TTC549 (cell line): ENCODE results near the gene PLAAT5.
A peak's percentile ranks its signal among the peaks of the same experiment; 100 is the strongest.
"Not testable (repeated sequence)": the region's sequence is repeated elsewhere in the genome, so short reads cannot be mapped to it uniquely, and the experiment has no call there.

Experiments used
- FAIRE-seq: peaks from 2 replicates; lab custom pipeline; 2012; peaks lifted over from hg19 to GRCh38; lab: Jason Lieb, UNC

The PLAAT5 gene

DNA sequence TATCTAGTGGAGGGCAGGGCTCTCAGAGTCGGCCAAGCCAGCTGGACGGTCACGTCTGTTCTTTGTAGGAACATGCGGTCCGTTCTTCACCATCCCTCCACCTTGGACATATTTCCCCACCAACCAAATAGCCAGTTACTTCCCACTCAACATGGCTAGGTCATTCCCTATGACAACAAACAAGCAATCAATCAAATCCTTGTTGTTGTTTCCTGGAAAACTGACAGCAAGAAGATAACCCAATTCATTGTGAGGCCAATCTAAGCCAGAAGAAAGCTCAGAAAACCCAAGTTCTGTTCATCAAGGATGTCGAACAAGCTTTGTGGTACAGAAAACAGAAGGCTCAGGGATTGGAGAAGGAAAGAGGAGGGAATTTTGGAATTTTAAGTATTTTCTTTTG lies 10.9 kb downstream of the PLAAT5 start:
- no peak for FAIRE-seq

- peak; percentile 83 for FAIRE-seq
Measured at GRCh38 chr11:63478896-63479295, 12.1 kb downstream of the PLAAT5 start.

- FAIRE-seq, result no peak
Measured at GRCh38 chr11:63476618-63477017, 14.3 kb downstream of the PLAAT5 start.

DNA sequence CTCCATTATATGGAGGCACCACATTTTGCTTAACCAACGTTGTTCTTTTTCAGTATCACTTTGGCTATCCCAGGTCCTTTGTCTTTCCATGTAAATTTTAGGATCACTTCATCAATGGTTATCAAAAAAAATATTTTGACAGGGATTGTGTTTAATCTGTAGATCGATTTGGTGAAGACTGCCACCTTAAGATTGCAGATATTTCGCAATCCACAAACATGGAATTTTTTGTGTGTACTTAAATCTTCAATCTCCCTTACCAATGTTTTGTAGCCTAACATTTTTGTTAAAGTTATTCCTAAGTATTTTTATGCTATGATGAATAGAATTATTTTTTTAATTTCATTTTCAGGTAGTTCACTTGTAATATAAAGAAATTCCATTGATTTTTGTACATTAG lies 18.6 kb downstream of the PLAAT5 start:
- no peak for FAIRE-seq

- no peak for FAIRE-seq
Measured at GRCh38 chr11:63470311-63470710, 20.7 kb downstream of the PLAAT5 start.

- FAIRE-seq, result no peak
Measured at GRCh38 chr11:63462137-63462536, 28.8 kb downstream of the PLAAT5 start.

- FAIRE-seq, result no peak
Measured at GRCh38 chr11:63459586-63459985, 31.4 kb downstream of the PLAAT5 start.

DNA sequence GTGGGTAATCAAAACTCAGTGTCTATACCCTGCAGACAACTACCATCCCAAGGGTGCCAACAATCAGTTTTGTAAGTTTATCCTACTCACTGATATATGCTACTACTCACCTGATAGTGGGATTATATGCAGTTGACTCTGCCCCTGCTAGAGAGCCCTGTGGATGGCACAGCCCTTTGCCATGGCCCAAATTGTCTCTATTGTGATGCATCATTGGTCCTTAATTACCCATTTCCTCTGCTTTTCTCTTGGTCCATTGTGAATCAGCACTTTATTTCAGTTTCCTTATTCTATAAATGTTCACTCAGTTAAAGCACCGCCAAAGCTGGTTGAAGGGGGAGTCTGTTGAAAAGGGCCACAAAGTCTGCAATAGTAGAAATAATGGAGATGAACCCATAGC lies 42.3 kb downstream of the PLAAT5 start:
- FAIRE-seq, result no peak

- no peak for FAIRE-seq
Measured at GRCh38 chr11:63445720-63446119, 45.2 kb downstream of the PLAAT5 start.

- no peak for FAIRE-seq
Measured at GRCh38 chr11:63445118-63445517, 45.8 kb downstream of the PLAAT5 start.

GRCh38 chr11:63444160-63444559 lies 46.8 kb downstream of the PLAAT5 start:
- FAIRE-seq, result no peak

DNA sequence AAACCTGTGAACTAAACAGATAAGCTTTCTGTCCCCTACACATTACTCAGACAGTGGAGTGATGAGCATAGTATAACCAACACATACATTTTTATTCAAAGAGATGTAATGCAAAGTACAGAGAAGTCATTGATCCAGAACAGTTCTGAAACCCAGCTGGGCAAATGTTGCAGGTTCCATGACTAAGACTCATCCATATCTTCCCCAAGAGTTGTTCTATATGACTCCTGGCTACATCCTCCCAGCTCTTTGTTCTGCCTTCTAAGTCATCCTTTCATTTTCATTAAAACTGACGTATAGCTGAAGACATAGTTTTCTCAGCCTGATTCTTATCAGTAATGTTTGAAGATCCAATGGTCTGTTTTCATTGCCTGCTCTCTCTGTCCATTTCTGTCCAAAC lies 47.3 kb downstream of the PLAAT5 start:
- no peak for FAIRE-seq

- not testable (repeated sequence) for FAIRE-seq
Measured at GRCh38 chr11:63435831-63436230, 55.1 kb downstream of the PLAAT5 start.

- FAIRE-seq, result not testable (repeated sequence)
Measured at GRCh38 chr11:63435351-63435750, 55.6 kb downstream of the PLAAT5 start.

DNA sequence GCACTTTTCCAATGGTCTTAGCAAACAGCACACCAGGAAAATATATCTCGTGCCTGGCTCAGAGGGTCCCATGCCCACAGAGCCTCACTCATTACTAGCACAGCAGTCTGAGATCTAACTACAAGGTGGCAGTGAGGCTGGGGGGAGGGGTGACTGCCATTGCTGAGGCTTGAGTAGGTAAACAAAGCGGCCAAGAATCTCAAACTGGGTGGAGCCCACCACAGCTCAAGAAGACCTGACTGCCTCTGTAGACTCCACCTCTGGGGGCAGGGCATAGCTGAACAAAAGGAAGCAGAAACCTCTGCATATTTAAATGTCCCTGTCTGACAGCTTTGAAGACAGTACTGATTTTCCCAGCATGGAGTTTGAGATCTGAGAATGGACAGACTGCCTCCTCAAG lies 60.2 kb downstream of the PLAAT5 start:
- FAIRE-seq, result not testable (repeated sequence)

GRCh38 chr11:63427971-63428508 lies 62.9 kb downstream of the PLAAT5 start:
- FAIRE-seq, result no peak

- no peak for FAIRE-seq
Measured at GRCh38 chr11:63417174-63417852, 73.7 kb downstream of the PLAAT5 start.
